ENCODE data around the gene TTC9C.
A peak's percentile ranks its signal among the peaks of the same experiment; 100 is the strongest.
"Not testable (repeated sequence)": the region's sequence is repeated elsewhere in the genome, so short reads cannot be mapped to it uniquely, and the experiment has no call there.

TTC9C gene

GRCh38 chr11:62728171-62728988 is at the start of gene TTC9C:
TSS of gene TTC9C (plus strand) at chr11:62728486. CDS start at chr11:62728849, 363 bp downstream.
- peak; percentile 70 for DNase-seq

GRCh38 chr11:62678770-62679696 is 49.3 kb upstream of the TTC9C start, which contains the start of gene UBXN1:
TSS of gene UBXN1 (minus strand) at chr11:62679073. CDS start at chr11:62678923, 150 bp downstream.
- peak; percentile 71 for DNase-seq

- no peak for DNase-seq
Observed at GRCh38 chr11:62680825-62681240, 47.5 kb upstream of the TTC9C start.

GRCh38 chr11:62682518-62682917 is 45.8 kb upstream of the TTC9C start:
- DNase-seq = no peak

GRCh38 chr11:62687508-62688396 is 40.5 kb upstream of the TTC9C start:
- DNase-seq = no peak

GRCh38 chr11:62688491-62688890 is 39.8 kb upstream of the TTC9C start:
- DNase-seq = no peak

- no peak for DNase-seq
Observed at GRCh38 chr11:62689421-62690183, 38.7 kb upstream of the TTC9C start, which contains the start of gene LRRN4CL. TSS of gene LRRN4CL (minus strand) at chr11:62689530. CDS start at chr11:62688508, 1,022 bp downstream.

- not testable (repeated sequence) for DNase-seq
Observed at GRCh38 chr11:62693624-62694023, 34.7 kb upstream of the TTC9C start.

- DNase-seq = peak; percentile 59
Observed at GRCh38 chr11:62694455-62695167, 33.7 kb upstream of the TTC9C start.

- DNase-seq = no peak
Observed at GRCh38 chr11:62702246-62702645, 26.0 kb upstream of the TTC9C start.

GRCh38 chr11:62703921-62704320 is 24.4 kb upstream of the TTC9C start:
- not testable (repeated sequence) for DNase-seq

GRCh38 chr11:62705413-62705812 is 22.9 kb upstream of the TTC9C start:
- no peak for DNase-seq

GRCh38 chr11:62705880-62706849 is 22.1 kb upstream of the TTC9C start:
- peak; percentile 93 for DNase-seq

GRCh38 chr11:62706850-62707247 is 21.4 kb upstream of the TTC9C start:
- DNase-seq = no peak

GRCh38 chr11:62707277-62707861 is 20.9 kb upstream of the TTC9C start, which contains the start of the genes BSCL2 and GNG3:
TSS of gene BSCL2 (minus strand) at chr11:62707424. CDS start at chr11:62707195, 229 bp downstream.
TSS of gene GNG3 (plus strand) at chr11:62707676. CDS start at chr11:62708296, 620 bp downstream.
- DNase-seq = no peak

- DNase-seq = no peak
Observed at GRCh38 chr11:62708392-62708791, 19.9 kb upstream of the TTC9C start.

GRCh38 chr11:62708793-62709192 is 19.5 kb upstream of the TTC9C start:
- DNase-seq = peak; percentile 28

- DNase-seq = peak; percentile 95
Observed at GRCh38 chr11:62709247-62710000, 18.9 kb upstream of the TTC9C start.

Measured in activated CD4-positive, alpha-beta T cell treated with anti-CD3 and anti-CD28 coated beads for 1 hour (primary cell).